Trophoblast cell (in vitro differentiated cells and primary cell): Measurements from ENCODE around the gene KPNA4.

Experiments used
- DNase-seq, 2 donors: peaks; one replicate each; pipeline ENCODE4 v3.0.0-alpha.2; 2016
- H2AFZ ChIP-seq: 2 replicates; pipeline ENCODE4 v1.6.1; 2013; ENCODE audit warnings: low read length, moderate library complexity, mild to moderate bottlenecking; ENCODE audit not compliant: insufficient read depth, poor library complexity
- H2AK5ac ChIP-seq: 2 replicates; pipeline ENCODE4 v1.6.1; 2013; ENCODE audit warnings: mild to moderate bottlenecking, low read length
- H2BK120ac ChIP-seq: 2 replicates; pipeline ENCODE4 v1.6.1; 2013; ENCODE audit warnings: low read length, mild to moderate bottlenecking, moderate library complexity; ENCODE audit not compliant: insufficient read depth, poor library complexity
- H2BK12ac ChIP-seq: 2 replicates; pipeline ENCODE4 v1.6.1; 2013; ENCODE audit warnings: mild to moderate bottlenecking, low read length, moderate library complexity
- H2BK5ac ChIP-seq: 2 replicates; pipeline ENCODE4 v1.6.1; 2013; ENCODE audit warnings: low read length, low read depth, moderate library complexity, mild to moderate bottlenecking; ENCODE audit not compliant: poor library complexity
- H3K14ac ChIP-seq: 2 replicates; pipeline ENCODE4 v1.6.1; 2013; ENCODE audit warnings: mild to moderate bottlenecking, low read length
- H3K18ac ChIP-seq: 2 replicates; pipeline ENCODE4 v1.6.1; 2013; ENCODE audit warnings: mild to moderate bottlenecking, low read length
- H3K23ac ChIP-seq: 2 replicates; pipeline ENCODE4 v1.6.1; 2013; ENCODE audit warnings: low read length
- H3K27ac ChIP-seq: 2 replicates; pipeline ENCODE4 v1.5.1; 2013; ENCODE audit warnings: low read depth, mild to moderate bottlenecking, inconsistent platforms, low read length, moderate library complexity
- H3K27me3 ChIP-seq: 2 replicates; pipeline ENCODE4 v1.6.1; 2013; ENCODE audit warnings: inconsistent platforms, mild to moderate bottlenecking, low read length, moderate library complexity; ENCODE audit not compliant: insufficient read depth
- H3K36me3 ChIP-seq, 2 experiments: 1 replicate in 1 of 2; 2 replicates in 1 of 2; pipeline ENCODE4 v1.6.1; 2013; ENCODE audit warnings: low read length in 2 of 2, mild to moderate bottlenecking in 2 of 2, moderate library complexity in 1 of 2; ENCODE audit not compliant: insufficient read depth in 2 of 2, control insufficient read depth in 1 of 2
- H3K4ac ChIP-seq: 2 replicates; pipeline ENCODE4 v1.6.1; 2013; ENCODE audit warnings: low read depth, mild to moderate bottlenecking, low read length, moderate library complexity
- H3K4me1 ChIP-seq, 2 experiments: 1 replicate in 1 of 2; 2 replicates in 1 of 2; pipeline ENCODE4 v1.6.1; 2013; ENCODE audit warnings: low read length in 2 of 2, mild to moderate bottlenecking in 2 of 2, moderate library complexity in 1 of 2; ENCODE audit not compliant: insufficient read depth in 2 of 2, control insufficient read depth in 1 of 2
- H3K4me2 ChIP-seq: 2 replicates; pipeline ENCODE4 v1.6.1; 2013; ENCODE audit warnings: inconsistent platforms, mild to moderate bottlenecking, low read length, moderate library complexity
- H3K4me3 ChIP-seq: 2 replicates; pipeline ENCODE4 v1.5.1; 2013; ENCODE audit warnings: mild to moderate bottlenecking, low read depth, low read length, inconsistent platforms
- H3K79me1 ChIP-seq: one replicate; pipeline ENCODE4 v1.6.1; 2013; ENCODE audit warnings: low read length
- H3K79me2 ChIP-seq: 2 replicates; pipeline ENCODE4 v1.6.1; 2013; ENCODE audit warnings: low read length, mild to moderate bottlenecking; ENCODE audit not compliant: control insufficient read depth, insufficient read depth, poor library complexity
- H3K9ac ChIP-seq: 2 replicates; pipeline ENCODE4 v1.6.1; 2013; ENCODE audit warnings: mild to moderate bottlenecking, low read length
- H3K9me3 ChIP-seq: 2 replicates; pipeline ENCODE4 v1.6.1; 2013; ENCODE audit warnings: low read depth, mild to moderate bottlenecking, control low read depth, inconsistent platforms, low read length; ENCODE audit not compliant: insufficient read depth
- H4K12ac ChIP-seq: 2 replicates; pipeline ENCODE4 v1.6.1; 2013; ENCODE audit warnings: low read depth, mild to moderate bottlenecking, low read length, moderate library complexity
- H4K8ac ChIP-seq: 2 replicates; pipeline ENCODE4 v1.6.1; 2013; ENCODE audit warnings: low read depth, mild to moderate bottlenecking, low read length, moderate library complexity
- H4K91ac ChIP-seq: one replicate; pipeline ENCODE4 v1.6.1; 2013; ENCODE audit warnings: low read depth, mild to moderate bottlenecking, low read length, moderate library complexity
- WGBS: extraction: QIAGEN DNeasy Blood & Tissue Kit; methylation state at CpG from one replicate; pipeline ENCODE4 v1.1.7; 2013; ENCODE audit warnings: missing lambda C conversion rate; ENCODE audit not compliant: insufficient read length, insufficient coverage; ENCODE audit errors: extremely low coverage; 5-methylcytosine and 5-hydroxymethylcytosine counted together

The KPNA4 gene

DNA sequence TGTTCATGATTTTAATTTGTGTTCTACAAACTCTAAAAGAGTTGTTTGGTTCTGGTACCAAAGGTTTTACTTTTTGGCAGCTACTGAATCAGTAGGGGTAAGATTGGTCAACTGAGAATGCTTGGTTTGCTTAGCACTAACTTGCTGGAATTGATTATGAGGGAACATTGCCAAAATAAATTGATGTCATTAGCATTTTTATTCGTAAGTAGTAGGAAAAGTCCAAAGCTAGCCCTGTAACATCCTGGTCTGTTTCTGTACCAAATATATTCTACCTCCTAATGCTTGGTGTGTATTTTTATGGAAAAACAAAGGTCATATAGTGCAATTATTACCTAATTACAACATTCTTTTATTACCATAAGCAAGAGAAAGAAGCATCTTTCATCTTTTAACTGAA lies 35.9 kb upstream of the KPNA4 start:
- no peak overlapping the region for H3K4ac ChIP-seq
- no peak overlapping the region for H2BK5ac ChIP-seq
- no peak overlapping the region for H2BK120ac ChIP-seq
- no peaks in the 10 kb centered on the region for H3K79me2 ChIP-seq
- no peak overlapping the region for H3K9ac ChIP-seq
- no peak overlapping the region for H2AK5ac ChIP-seq
- H4K8ac ChIP-seq: no peak overlapping the region
- no peak overlapping the region for H3K4me3 ChIP-seq
- no peaks in the 10 kb centered on the region for H3K79me1 ChIP-seq
- no peak overlapping the region for H3K23ac ChIP-seq
- no peak for DNase-seq
- no CpG with 5 or more reads among the region's 1 CpG for WGBS
- H3K27me3 ChIP-seq: no peaks in the 10 kb centered on the region
- H3K14ac ChIP-seq: no peak overlapping the region
- no peaks in the 10 kb centered on the region for H3K4me1 ChIP-seq
- no peak overlapping the region for H3K27ac ChIP-seq
- H2BK12ac ChIP-seq: no peak overlapping the region
- H3K18ac ChIP-seq: no peak overlapping the region
- H4K12ac ChIP-seq: no peak overlapping the region
- no peak overlapping the region for H3K4me2 ChIP-seq
- no peaks in the 10 kb centered on the region for H3K9me3 ChIP-seq
- no peak overlapping the region for H4K91ac ChIP-seq
- H2AFZ ChIP-seq: no peak overlapping the region
- no peaks in the 10 kb centered on the region for H3K36me3 ChIP-seq

DNA sequence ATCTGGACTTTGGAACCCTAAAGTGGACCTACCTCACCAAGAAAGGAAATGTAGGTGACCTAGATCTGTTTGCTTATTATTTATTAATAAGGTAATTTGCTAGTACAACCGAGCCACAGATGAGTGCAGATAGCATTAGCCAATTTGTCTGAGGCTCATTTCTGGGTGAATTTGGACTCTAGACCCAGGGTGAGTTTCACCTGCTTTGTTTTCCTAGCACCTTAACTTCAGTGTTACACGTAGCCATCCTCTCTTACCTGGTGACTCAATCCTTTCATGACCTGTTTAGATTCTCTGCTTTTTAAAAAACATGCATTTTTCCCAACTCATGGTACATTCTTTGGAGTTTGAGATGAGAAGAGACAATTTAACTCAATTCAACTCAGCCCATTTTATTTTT lies 33.5 kb upstream of the KPNA4 start:
- no peak overlapping the region for H3K4ac ChIP-seq
- no peak overlapping the region for H3K14ac ChIP-seq
- H2AK5ac ChIP-seq: no peak overlapping the region
- no peaks in the 10 kb centered on the region for H3K27me3 ChIP-seq
- no peak for DNase-seq
- H4K12ac ChIP-seq: no peak overlapping the region
- no peaks in the 10 kb centered on the region for H3K79me2 ChIP-seq
- H2BK5ac ChIP-seq: no peak overlapping the region
- no peak overlapping the region for H2AFZ ChIP-seq
- no peak overlapping the region for H3K9ac ChIP-seq
- no peaks in the 10 kb centered on the region for H3K4me1 ChIP-seq
- H3K36me3 ChIP-seq: no peaks in the 10 kb centered on the region
- H2BK120ac ChIP-seq: no peak overlapping the region
- no peaks in the 10 kb centered on the region for H3K79me1 ChIP-seq
- no peak overlapping the region for H2BK12ac ChIP-seq
- H3K18ac ChIP-seq: no peak overlapping the region
- H3K23ac ChIP-seq: no peak overlapping the region
- no CpG with 5 or more reads among the region's 2 CpGs for WGBS
- no peak overlapping the region for H4K8ac ChIP-seq
- H3K27ac ChIP-seq: no peak overlapping the region
- no peak overlapping the region for H3K4me2 ChIP-seq
- no peak overlapping the region for H3K4me3 ChIP-seq
- H4K91ac ChIP-seq: no peak overlapping the region
- H3K9me3 ChIP-seq: no peaks in the 10 kb centered on the region

DNA sequence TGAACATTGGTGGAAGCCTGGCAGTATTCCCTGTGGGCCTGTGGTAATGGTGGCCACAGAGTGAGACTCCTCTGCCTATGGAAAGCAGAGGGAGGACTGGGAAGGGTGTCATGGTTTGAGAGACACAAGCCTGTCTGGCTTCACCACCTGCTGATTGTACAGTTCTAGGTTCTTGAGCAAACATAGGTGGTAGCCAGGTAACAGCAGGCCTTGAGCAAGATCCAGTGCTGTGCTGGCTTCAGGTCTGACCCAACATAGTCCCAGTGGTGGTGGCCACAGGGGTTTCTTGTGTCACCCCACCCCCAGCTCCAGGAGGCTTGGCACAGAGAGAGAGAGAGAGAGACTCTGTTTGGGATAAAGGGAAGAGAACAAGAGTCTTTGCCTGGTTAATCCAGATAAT lies 22.7 kb upstream of the KPNA4 start:
- no peak overlapping the region for H3K23ac ChIP-seq
- H3K4ac ChIP-seq: no peak overlapping the region
- no peaks in the 10 kb centered on the region for H3K4me1 ChIP-seq
- no peaks in the 10 kb centered on the region for H3K27me3 ChIP-seq
- peak; percentile 64 to 73 for DNase-seq
- H3K4me2 ChIP-seq: no peak overlapping the region
- no peak overlapping the region for H4K12ac ChIP-seq
- H2BK120ac ChIP-seq: no peak overlapping the region
- H3K18ac ChIP-seq: no peak overlapping the region
- no peak overlapping the region for H2BK5ac ChIP-seq
- H3K14ac ChIP-seq: no peak overlapping the region
- no peak overlapping the region for H3K9ac ChIP-seq
- H3K79me2 ChIP-seq: no peaks in the 10 kb centered on the region
- H3K27ac ChIP-seq: no peak overlapping the region
- H4K8ac ChIP-seq: no peak overlapping the region
- H3K36me3 ChIP-seq: no peaks in the 10 kb centered on the region
- H3K4me3 ChIP-seq: no peak overlapping the region
- no peaks in the 10 kb centered on the region for H3K9me3 ChIP-seq
- no peaks in the 10 kb centered on the region for H3K79me1 ChIP-seq
- no peak overlapping the region for H2BK12ac ChIP-seq
- H4K91ac ChIP-seq: no peak overlapping the region
- no peak overlapping the region for H2AK5ac ChIP-seq
- H2AFZ ChIP-seq: no peak overlapping the region

DNA sequence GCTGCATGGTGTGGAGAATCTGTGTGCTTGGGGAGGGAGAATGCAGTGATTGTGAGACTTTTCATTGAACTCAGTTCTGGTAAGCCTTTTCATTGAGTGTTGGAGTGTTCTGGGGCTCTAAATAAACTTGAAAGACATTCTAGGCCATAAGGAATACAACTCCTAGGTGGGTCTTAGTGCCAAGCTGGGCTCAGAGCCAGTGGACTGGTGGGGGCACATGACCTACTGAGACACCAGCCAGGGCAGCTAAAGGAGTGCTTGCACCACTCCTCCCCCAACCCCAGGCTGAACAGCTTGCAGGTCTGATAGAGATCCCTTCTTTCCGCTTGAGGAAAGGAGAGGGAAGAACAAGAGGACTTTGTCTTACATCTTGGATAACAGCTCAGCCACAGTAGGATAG lies 21.7 kb upstream of the KPNA4 start:
- Histone ChIP-seq H3K4me2 (no peak overlapping the region), H4K91ac (no peak overlapping the region), H2BK120ac (no peak overlapping the region), H3K4ac (no peak overlapping the region), H3K9me3 (no peaks in the 10 kb centered on the region), H2BK5ac (no peak overlapping the region), H4K12ac (no peak overlapping the region), H3K27me3 (no peaks in the 10 kb centered on the region), H3K36me3 (no peaks in the 10 kb centered on the region), H2AFZ (no peak overlapping the region), H3K79me1 (no peaks in the 10 kb centered on the region), H4K8ac (no peak overlapping the region), H3K4me1 (no peaks in the 10 kb centered on the region), H2AK5ac (no peak overlapping the region), H3K14ac (no peak overlapping the region), H3K9ac (no peak overlapping the region), H3K27ac (no peak overlapping the region), H3K4me3 (no peak overlapping the region), H3K18ac (no peak overlapping the region), H3K79me2 (no peaks in the 10 kb centered on the region), H3K23ac (no peak overlapping the region), H2BK12ac (no peak overlapping the region)
- no CpG with 5 or more reads among the region's 1 CpG for WGBS
- DNase-seq: no peak

DNA sequence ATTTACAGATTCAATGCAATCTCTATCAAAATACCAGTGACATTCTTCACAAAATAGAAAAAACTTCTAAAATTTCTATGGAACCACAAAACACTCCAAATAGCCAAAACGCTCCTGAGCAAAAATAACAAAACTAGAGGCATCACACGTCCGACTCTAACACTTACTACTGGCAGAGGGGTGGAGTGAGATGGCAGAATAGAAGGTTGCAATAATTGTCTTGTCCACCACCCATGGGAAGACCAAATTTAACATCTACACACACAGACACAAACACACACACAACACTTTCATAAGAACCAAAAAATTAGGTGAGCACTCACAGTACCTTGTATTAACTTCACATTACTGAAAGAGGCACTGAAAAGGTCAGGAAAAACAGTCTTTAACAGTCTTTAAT lies 21.3 kb upstream of the KPNA4 start:
- Histone ChIP-seq H3K4me3 (no peak overlapping the region), H4K91ac (no peak overlapping the region), H3K9me3 (no peaks in the 10 kb centered on the region)

More for the DNA sequence above, 21.3 kb upstream of the KPNA4 start:
- H2BK12ac ChIP-seq: no peak overlapping the region
- H2BK120ac ChIP-seq: no peak overlapping the region
- H3K14ac ChIP-seq: no peak overlapping the region
- H3K4me2 ChIP-seq: no peak overlapping the region
- H3K23ac ChIP-seq: no peak overlapping the region
- no peak overlapping the region for H2AK5ac ChIP-seq
- H4K12ac ChIP-seq: no peak overlapping the region
- H3K4me1 ChIP-seq: no peaks in the 10 kb centered on the region
- no peak for DNase-seq
- H3K27me3 ChIP-seq: no peaks in the 10 kb centered on the region
- H2AFZ ChIP-seq: no peak overlapping the region
- no peak overlapping the region for H4K8ac ChIP-seq
- no CpG with 5 or more reads among the region's 3 CpGs for WGBS
- no peaks in the 10 kb centered on the region for H3K36me3 ChIP-seq
- no peak overlapping the region for H3K9ac ChIP-seq
- H3K18ac ChIP-seq: no peak overlapping the region
- no peaks in the 10 kb centered on the region for H3K79me1 ChIP-seq
- no peaks in the 10 kb centered on the region for H3K79me2 ChIP-seq
- no peak overlapping the region for H3K27ac ChIP-seq
- no peak overlapping the region for H2BK5ac ChIP-seq
- no peak overlapping the region for H3K4ac ChIP-seq
